H1 (cell line): ENCODE data around the gene UGT3A1.
"Not testable (repeated sequence)": the region's sequence is repeated elsewhere in the genome, so short reads cannot be mapped to it uniquely, and the experiment has no call there.

Experiments
- BACH1 ChIP-seq: IDR thresholded peaks from 2 replicates; pipeline ENCODE4 v1.6.1; 2012; ENCODE audit warnings: low read length, improper control_type of control experiment
- CHD2 ChIP-seq: IDR thresholded peaks from 2 replicates; pipeline ENCODE4 v1.6.1; 2012; ENCODE audit warnings: low read length, improper control_type of control experiment
- CTCF ChIP-seq, 3 experiments: IDR thresholded peaks; 1 replicate in 2 of 3; 2 replicates in 1 of 3; pipeline versions ENCODE4 v1.5.1 to v1.6.1; 2011; ENCODE audit warnings: low read length in 3 of 3, mild to moderate bottlenecking in 3 of 3, inconsistent platforms in 2 of 3, low read depth in 1 of 3, moderate library complexity in 1 of 3; ENCODE audit not compliant: insufficient read depth in 1 of 3; ENCODE audit errors: control extremely low read depth in 1 of 3
- EP300 ChIP-seq, 2 experiments: IDR thresholded peaks; 1 replicate in 1 of 2; 2 replicates in 1 of 2; pipeline ENCODE4 v1.6.1; 2011 to 2012; ENCODE audit warnings: low read depth in 2 of 2, low read length in 2 of 2, mild to moderate bottlenecking in 2 of 2, borderline replicate concordance in 1 of 2, inconsistent platforms in 1 of 2, moderate library complexity in 1 of 2
- EZH2 ChIP-seq: fragments of 200-600 bp; sonication (generic); IDR thresholded peaks from 2 replicates; pipeline ENCODE4 v1.7.1; 2012; ENCODE audit warnings: low read depth, mild to moderate bottlenecking, moderate library complexity, low read length, inconsistent platforms; ENCODE audit not compliant: severe bottlenecking
- HDAC2 ChIP-seq, 2 experiments: fragments of 300-600 bp in 1 of 2; sonication (generic) in 1 of 2; IDR thresholded peaks; 2 replicates each; pipeline ENCODE4 v1.6.1; 2011 to 2012; ENCODE audit warnings: low read depth in 2 of 2, low read length in 2 of 2, mild to moderate bottlenecking in 2 of 2, moderate library complexity in 2 of 2, borderline replicate concordance in 1 of 2, inconsistent platforms in 1 of 2
- JUN ChIP-seq: IDR thresholded peaks from 2 replicates; pipeline ENCODE4 v1.6.1; 2011; ENCODE audit warnings: low read depth, mild to moderate bottlenecking, improper control_type of control experiment, low read length
- KDM1A ChIP-seq: fragments of 200-600, 300-600 bp; sonication (generic); IDR thresholded peaks from 2 replicates; pipeline ENCODE4 v1.7.1; 2016; ENCODE audit warnings: mild to moderate bottlenecking, low read length, borderline replicate concordance
- POLR2A ChIP-seq, 2 experiments: IDR thresholded peaks; 1 replicate in 1 of 2; 2 replicates in 1 of 2; pipeline ENCODE4 v1.6.1; 2011; ENCODE audit warnings: low read depth in 2 of 2, low read length in 2 of 2, mild to moderate bottlenecking in 2 of 2; ENCODE audit errors: control extremely low read depth in 1 of 2
- POLR2AphosphoS5 ChIP-seq: IDR thresholded peaks from 2 replicates; pipeline ENCODE4 v1.6.1; 2011; ENCODE audit warnings: low read depth, low read length
- POU5F1 ChIP-seq: IDR thresholded peaks from 2 replicates; pipeline ENCODE4 v1.6.1; 2011; ENCODE audit warnings: low read depth, mild to moderate bottlenecking, low read length, moderate library complexity
- SIN3A ChIP-seq, 2 experiments: IDR thresholded peaks in 1 of 2; conservative IDR thresholded peaks in 1 of 2; 2 replicates each; pipeline ENCODE4 v1.6.1; 2011 to 2012; ENCODE audit warnings: low read length in 2 of 2, improper control_type of control experiment in 1 of 2, low read depth in 1 of 2, mild to moderate bottlenecking in 1 of 2
- TAF1 ChIP-seq: IDR thresholded peaks from 2 replicates; pipeline ENCODE4 v1.6.1; 2011; ENCODE audit warnings: mild to moderate bottlenecking, low read depth, low read length
- ZNF274 ChIP-seq: IDR thresholded peaks from 2 replicates; pipeline ENCODE4 v1.7.0; 2012; ENCODE audit warnings: low read length, borderline replicate concordance; ENCODE audit errors: extremely low read depth

GRCh38 chr5:36034536-36035134 lies 43.4 kb upstream of the UGT3A1 start:
- not testable (repeated sequence) for TF ChIP-seq CTCF (IDR thresholded peaks at IDR 0.05; ENCODE audit: control extremely low read depth in 1 of 3, insufficient read depth in 1 of 3, low read depth in 1 of 3, low read length in 3 of 3); KDM1A; EZH2; EP300 (IDR thresholded peaks at IDR 0.05; ENCODE audit: borderline replicate concordance in 1 of 2, low read depth in 2 of 2, low read length in 2 of 2); JUN; SIN3A (conservative IDR thresholded peaks at IDR 0.05 in 1 of 2, IDR thresholded peaks at IDR 0.05 in 1 of 2; ENCODE audit: low read depth in 1 of 2, low read length in 2 of 2); CHD2; HDAC2 (IDR thresholded peaks at IDR 0.05; ENCODE audit: borderline replicate concordance in 1 of 2, low read depth in 2 of 2, low read length in 2 of 2); POLR2A (IDR thresholded peaks at IDR 0.05; ENCODE audit: control extremely low read depth in 1 of 2, low read depth in 2 of 2, low read length in 2 of 2); POLR2AphosphoS5; ZNF274; POU5F1; TAF1; BACH1
